GM19023 (cell line): ENCODE measurements around the gene KIFAP3.
"Not testable (repeated sequence)": the region's sequence is repeated elsewhere in the genome, so short reads cannot be mapped to it uniquely, and the experiment has no call there.

Experiments used
- ATAC-seq: cut with Tn5 transposase; IDR thresholded peaks from one replicate; pipeline ENCODE4 v1.9.1; 2021; ENCODE audit warnings: mild to moderate bottlenecking, moderate library complexity; ENCODE audit not compliant: unreplicated experiment

Gene KIFAP3

GRCh38 chr1:170064821-170065220, 9.7 kb downstream of the KIFAP3 start:
- ATAC-seq: no peak

GRCh38 chr1:170063109-170063826, 11.2 kb downstream of the KIFAP3 start:
- no peak for ATAC-seq

GRCh38 chr1:170061676-170062075, 12.8 kb downstream of the KIFAP3 start:
- not testable (repeated sequence) for ATAC-seq

- ATAC-seq: not testable (repeated sequence)
Measured at GRCh38 chr1:170060015-170060520, 14.4 kb downstream of the KIFAP3 start.

- no peak for ATAC-seq
Measured at GRCh38 chr1:170049176-170049800, 25.2 kb downstream of the KIFAP3 start.

GRCh38 chr1:170048515-170048914, 26.0 kb downstream of the KIFAP3 start:
- ATAC-seq: no peak

- no peak for ATAC-seq
Measured at GRCh38 chr1:170044187-170044586, 30.3 kb downstream of the KIFAP3 start.

GRCh38 chr1:170041423-170042192, 32.9 kb downstream of the KIFAP3 start:
- ATAC-seq: no peak

GRCh38 chr1:170032531-170033280, 41.8 kb downstream of the KIFAP3 start:
- ATAC-seq: no peak

- ATAC-seq: no peak
Measured at GRCh38 chr1:170030212-170030611, 44.3 kb downstream of the KIFAP3 start.

GRCh38 chr1:170027760-170028159, 46.7 kb downstream of the KIFAP3 start:
- no peak for ATAC-seq

- ATAC-seq: no peak
Measured at GRCh38 chr1:170020859-170021258, 53.6 kb downstream of the KIFAP3 start.

GRCh38 chr1:170017478-170017877, 57.0 kb downstream of the KIFAP3 start:
- ATAC-seq: no peak

GRCh38 chr1:170012920-170013319, 61.6 kb downstream of the KIFAP3 start:
- ATAC-seq: no peak

- ATAC-seq: no peak
Measured at GRCh38 chr1:170010443-170010842, 64.1 kb downstream of the KIFAP3 start.

- ATAC-seq: no peak
Measured at GRCh38 chr1:170009551-170009950, 64.9 kb downstream of the KIFAP3 start.

GRCh38 chr1:170008745-170009144, 65.8 kb downstream of the KIFAP3 start:
- not testable (repeated sequence) for ATAC-seq

GRCh38 chr1:170003270-170003835, 71.1 kb downstream of the KIFAP3 start:
- not testable (repeated sequence) for ATAC-seq

- no peak for ATAC-seq
Measured at GRCh38 chr1:170001266-170001665, 73.2 kb downstream of the KIFAP3 start.

GRCh38 chr1:169999761-170000160, 74.7 kb downstream of the KIFAP3 start:
- ATAC-seq: no peak
